Activated T-cell treated with anti-CD3 and anti-CD28 coated beads, Interleukin-2, amount 50 U/mL, for 24 hours (primary cell): ENCODE results near the gene RASSF7.
A peak's percentile ranks its signal among the peaks of the same experiment; 100 is the strongest.

ENCODE experiments used
- DNase-seq: peaks from one replicate; pipeline ENCODE4 v3.0.0-alpha.2; 2020
- H3K27ac Mint-ChIP-seq: 2 replicates; pipeline ENCODE4 v1.8.0; 2020; ENCODE audit warnings: mild to moderate bottlenecking, mixed read lengths
- H3K27me3 Mint-ChIP-seq: 2 replicates; pipeline ENCODE4 v1.8.0; 2020; ENCODE audit warnings: mixed read lengths
- H3K36me3 Mint-ChIP-seq: 2 replicates; pipeline ENCODE4 v1.8.0; 2020; ENCODE audit warnings: low read depth, mixed read lengths
- H3K4me1 Mint-ChIP-seq: 2 replicates; pipeline ENCODE4 v1.8.0; 2020; ENCODE audit warnings: low read depth, mixed read lengths
- H3K4me3 Mint-ChIP-seq: 2 replicates; pipeline ENCODE4 v1.8.0; 2020; ENCODE audit warnings: mild to moderate bottlenecking, moderate library complexity, mixed read lengths
- H3K9me3 Mint-ChIP-seq: 2 replicates; pipeline ENCODE4 v1.8.0; 2020; ENCODE audit warnings: mixed read lengths

The RASSF7 gene

DNA sequence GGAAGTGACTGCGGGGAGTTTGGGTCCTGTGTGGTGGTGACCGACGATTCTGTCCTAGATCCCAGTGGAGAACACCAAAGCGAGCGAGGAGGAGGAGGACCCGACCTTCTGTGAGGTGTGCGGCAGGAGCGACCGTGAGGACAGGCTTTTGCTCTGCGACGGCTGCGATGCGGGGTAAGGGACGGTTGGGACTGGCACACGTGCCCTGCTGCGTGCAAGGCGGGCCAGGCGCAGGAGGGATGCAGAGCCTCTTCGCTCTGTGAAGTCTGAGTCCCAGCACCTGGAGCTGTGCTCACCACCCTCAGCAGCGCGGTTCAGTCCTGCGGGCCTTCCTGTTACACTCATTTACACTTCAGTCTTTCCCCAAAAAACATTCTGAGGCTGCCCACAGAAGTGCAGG lies 31.7 kb downstream of the RASSF7 start:
- Mint-ChIP-seq H3K4me3 (no peak overlapping the region), H3K4me1 (peaks cover 29% of the 10 kb centered on the region), H3K27me3 (no peaks in the 10 kb centered on the region), H3K27ac (no peak overlapping the region), H3K36me3 (peaks cover 98% of the 10 kb centered on the region), H3K9me3 (no peaks in the 10 kb centered on the region)
- no peak for DNase-seq

DNA sequence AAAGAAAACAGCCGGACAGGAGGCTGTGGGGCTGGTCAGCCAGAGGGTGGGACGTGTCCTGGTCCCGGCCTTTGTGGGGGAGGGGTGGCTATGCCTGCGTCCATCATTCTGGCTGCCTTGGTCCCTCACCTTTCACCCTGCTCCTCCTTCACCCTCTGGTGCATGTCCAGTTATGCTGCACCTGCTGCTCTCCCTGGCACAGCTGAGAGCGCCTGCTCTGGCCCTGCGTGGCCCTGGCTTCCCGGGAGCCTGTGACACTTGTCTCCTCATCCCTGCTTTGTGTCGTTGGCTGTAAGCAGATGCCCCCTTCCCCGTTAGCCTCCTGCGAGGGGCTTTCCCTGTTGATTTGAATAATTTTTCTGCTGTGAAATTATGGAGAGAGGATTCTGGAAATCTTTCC lies 32.1 kb downstream of the RASSF7 start:
- H3K27me3 Mint-ChIP-seq: no peaks in the 10 kb centered on the region
- no peak overlapping the region for H3K27ac Mint-ChIP-seq
- peaks cover 25% of the 10 kb centered on the region for H3K4me1 Mint-ChIP-seq
- DNase-seq: no peak
- H3K36me3 Mint-ChIP-seq: peaks cover 97% of the 10 kb centered on the region
- H3K9me3 Mint-ChIP-seq: no peaks in the 10 kb centered on the region
- no peak overlapping the region for H3K4me3 Mint-ChIP-seq

DNA sequence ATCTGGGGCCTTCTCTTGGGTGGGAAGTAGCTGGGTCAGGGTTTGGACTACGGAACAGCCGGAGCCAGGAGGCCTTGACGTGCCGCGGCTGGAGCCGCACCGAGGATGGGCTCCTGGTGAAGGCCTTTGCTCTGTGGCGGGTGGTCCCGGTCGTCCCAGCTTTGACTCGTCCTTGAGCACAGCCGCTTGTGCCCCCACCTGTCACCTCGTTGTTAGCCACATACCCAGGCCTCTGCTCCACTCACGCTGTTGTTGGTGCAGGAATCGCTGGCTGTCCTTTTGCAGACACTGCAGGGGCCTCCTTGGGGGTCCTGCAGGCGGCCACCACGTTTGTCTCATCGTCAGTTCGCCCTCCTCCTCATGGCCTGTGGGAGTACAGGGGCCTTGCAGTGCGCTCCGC lies 32.6 kb downstream of the RASSF7 start:
- Mint-ChIP-seq H3K9me3 (no peaks in the 10 kb centered on the region), H3K36me3 (peaks cover 97% of the 10 kb centered on the region), H3K27me3 (no peaks in the 10 kb centered on the region), H3K4me3 (no peak overlapping the region), H3K27ac (no peak overlapping the region), H3K4me1 (peaks cover 21% of the 10 kb centered on the region)
- DNase-seq: no peak

- H3K4me3 Mint-ChIP-seq: no peak overlapping the region
- no peak for DNase-seq
- H3K9me3 Mint-ChIP-seq: no peaks in the 10 kb centered on the region
- H3K27me3 Mint-ChIP-seq: no peaks in the 10 kb centered on the region
- H3K4me1 Mint-ChIP-seq: peaks cover 16% of the 10 kb centered on the region
- H3K36me3 Mint-ChIP-seq: peaks cover 96% of the 10 kb centered on the region
- H3K27ac Mint-ChIP-seq: no peak overlapping the region
Measured at GRCh38 chr11:595400-595799, 34.6 kb downstream of the RASSF7 start.

DNA sequence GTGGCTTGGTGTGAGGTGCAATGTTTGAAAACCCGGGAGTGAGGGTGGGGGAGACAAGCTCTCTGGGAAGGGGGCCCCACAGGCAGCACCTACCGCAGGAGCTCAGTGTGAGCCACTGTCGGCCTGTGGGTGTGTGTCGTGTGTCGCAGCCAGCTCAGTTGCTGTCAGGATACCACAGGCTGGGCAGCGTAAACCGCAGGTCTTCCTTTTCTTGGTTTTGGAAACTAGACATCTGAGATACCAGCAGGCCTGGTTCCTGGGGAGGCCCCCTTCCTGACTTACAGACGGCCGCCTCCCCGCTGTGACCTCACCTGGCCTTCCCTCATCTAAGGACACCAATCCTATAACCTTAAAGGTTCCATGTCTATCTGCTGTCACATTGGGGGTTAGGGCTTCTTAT lies 35.6 kb downstream of the RASSF7 start:
- Mint-ChIP-seq H3K36me3 (peaks cover 91% of the 10 kb centered on the region), H3K4me1 (peaks cover 16% of the 10 kb centered on the region), H3K4me3 (no peak overlapping the region), H3K27ac (peak overlapping the region; percentile 74), H3K9me3 (no peaks in the 10 kb centered on the region), H3K27me3 (no peaks in the 10 kb centered on the region)
- no peak for DNase-seq

- no peaks in the 10 kb centered on the region for H3K27me3 Mint-ChIP-seq
- H3K4me3 Mint-ChIP-seq: no peak overlapping the region
- no peaks in the 10 kb centered on the region for H3K9me3 Mint-ChIP-seq
- H3K27ac Mint-ChIP-seq: peak overlapping the region; percentile 50
- H3K36me3 Mint-ChIP-seq: peaks cover 91% of the 10 kb centered on the region
- peaks cover 16% of the 10 kb centered on the region for H3K4me1 Mint-ChIP-seq
- no peak for DNase-seq
Measured at GRCh38 chr11:597166-597725, 36.5 kb downstream of the RASSF7 start.

GRCh38 chr11:598005-598680 lies 37.4 kb downstream of the RASSF7 start:
- H3K4me1 Mint-ChIP-seq: peaks cover 16% of the 10 kb centered on the region
- H3K27ac Mint-ChIP-seq: no peak overlapping the region
- H3K9me3 Mint-ChIP-seq: no peaks in the 10 kb centered on the region
- peaks cover 88% of the 10 kb centered on the region for H3K36me3 Mint-ChIP-seq
- no peaks in the 10 kb centered on the region for H3K27me3 Mint-ChIP-seq
- DNase-seq: no peak
- no peak overlapping the region for H3K4me3 Mint-ChIP-seq

DNA sequence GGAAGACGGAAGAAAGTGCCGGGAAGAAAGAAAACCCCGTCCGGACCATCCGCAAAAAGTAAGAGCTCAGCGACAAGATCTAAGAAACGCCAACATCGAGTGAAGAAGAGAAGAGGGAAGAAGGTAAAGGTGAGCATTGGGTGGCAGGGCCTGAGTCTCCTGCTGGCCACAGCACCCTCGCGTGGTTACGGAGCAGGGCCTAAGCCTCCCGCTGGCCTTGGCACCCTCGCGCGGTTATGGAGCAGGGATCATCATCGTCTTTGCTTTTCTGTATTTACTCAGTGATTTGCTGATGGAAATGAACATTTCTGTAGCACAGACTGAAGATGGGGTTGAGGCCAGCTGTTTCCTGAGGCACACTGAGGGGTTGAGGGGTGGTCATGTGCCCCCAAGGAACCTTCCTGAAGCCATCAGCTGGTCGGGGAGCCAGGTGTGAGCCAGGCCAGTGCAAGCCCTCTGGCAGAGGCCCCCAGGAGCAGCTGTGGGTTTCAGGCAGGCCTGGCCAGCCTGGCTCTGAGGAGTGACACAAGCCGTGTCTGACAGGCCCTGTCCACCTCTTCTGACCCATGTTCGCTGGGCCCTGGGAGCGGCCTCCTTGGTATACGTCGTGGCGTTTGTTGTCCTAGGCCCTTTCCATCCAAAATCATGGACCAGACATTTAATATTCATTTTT lies 40.9 kb downstream of the RASSF7 start:
- DNase-seq: no peak
- H3K27ac Mint-ChIP-seq: no peak overlapping the region

DNA sequence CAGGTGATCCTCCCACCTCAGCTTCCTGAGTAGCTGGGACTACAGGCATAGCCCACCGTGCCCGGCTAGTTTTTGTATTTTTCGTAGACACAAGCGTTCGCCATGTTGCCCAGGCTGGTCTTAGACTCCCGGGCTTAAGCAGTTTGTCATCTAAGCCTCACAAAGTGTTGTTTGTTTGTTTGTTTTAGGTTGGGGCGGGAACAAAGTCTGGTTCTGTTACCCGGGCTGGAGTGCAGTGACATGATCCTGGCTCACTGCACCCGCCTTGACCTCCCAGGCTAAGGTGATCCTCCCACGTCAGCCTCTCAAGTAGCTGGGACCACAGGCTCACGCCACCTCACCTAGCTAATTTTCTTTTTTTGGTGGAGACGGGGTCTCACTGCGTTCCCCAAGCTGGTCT lies 42.4 kb downstream of the RASSF7 start:
- Mint-ChIP-seq H3K4me3 (no peak overlapping the region), H3K36me3 (peaks cover 83% of the 10 kb centered on the region), H3K27me3 (no peaks in the 10 kb centered on the region), H3K4me1 (no peaks in the 10 kb centered on the region), H3K9me3 (no peaks in the 10 kb centered on the region), H3K27ac (no peak overlapping the region)
- no peak for DNase-seq

More for the DNA sequence above, 40.9 kb downstream of the RASSF7 start:
- Mint-ChIP-seq H3K4me1 (no peaks in the 10 kb centered on the region), H3K27me3 (no peaks in the 10 kb centered on the region), H3K36me3 (peaks cover 83% of the 10 kb centered on the region), H3K4me3 (no peak overlapping the region), H3K9me3 (no peaks in the 10 kb centered on the region)

GRCh38 chr11:605286-606129 lies 44.7 kb downstream of the RASSF7 start:
- Mint-ChIP-seq H3K4me1 (no peaks in the 10 kb centered on the region), H3K9me3 (no peaks in the 10 kb centered on the region), H3K36me3 (peaks cover 80% of the 10 kb centered on the region), H3K27me3 (no peaks in the 10 kb centered on the region), H3K27ac (peak overlapping the region; percentile 10), H3K4me3 (no peak overlapping the region)
- no peak for DNase-seq

GRCh38 chr11:606245-606644 lies 45.5 kb downstream of the RASSF7 start:
- Mint-ChIP-seq H3K9me3 (no peaks in the 10 kb centered on the region), H3K4me3 (no peak overlapping the region), H3K4me1 (no peaks in the 10 kb centered on the region), H3K36me3 (peaks cover 85% of the 10 kb centered on the region), H3K27me3 (no peaks in the 10 kb centered on the region), H3K27ac (peak overlapping the region; percentile 50)
- DNase-seq: no peak

DNA sequence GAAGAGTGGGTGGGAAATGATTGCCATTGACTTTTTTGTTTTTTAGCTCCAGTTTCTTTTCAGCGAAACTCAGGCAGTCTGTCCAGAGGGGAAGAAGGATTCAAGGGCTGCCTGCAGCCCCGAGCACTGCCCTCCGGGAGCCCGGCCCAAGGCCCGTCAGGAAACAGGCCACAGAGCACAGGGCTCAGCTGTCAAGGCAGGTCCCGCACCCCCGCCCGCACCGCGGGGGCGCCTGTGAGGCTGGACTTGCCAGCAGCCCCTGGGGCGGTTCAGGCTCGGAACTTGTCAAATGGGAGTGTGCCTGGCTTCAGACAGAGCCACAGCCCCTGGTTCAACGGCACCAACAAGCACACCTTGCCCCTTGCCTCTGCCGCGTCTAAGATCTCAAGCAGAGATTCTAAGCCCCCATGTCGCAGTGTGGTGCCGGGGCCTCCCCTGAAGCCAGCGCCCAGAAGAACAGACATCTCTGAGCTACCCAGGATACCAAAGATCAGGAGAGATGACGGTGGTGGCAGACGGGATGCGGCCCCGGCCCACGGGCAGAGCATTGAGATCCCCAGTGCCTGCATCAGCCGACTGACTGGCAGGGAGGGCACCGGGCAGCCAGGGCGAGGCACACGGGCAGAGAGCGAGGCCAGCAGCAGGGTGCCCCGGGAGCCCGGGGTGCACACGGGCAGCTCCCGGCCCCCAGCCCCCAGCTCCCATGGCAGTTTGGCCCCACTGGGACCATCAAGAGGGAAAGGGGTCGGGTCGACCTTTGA lies 46.4 kb downstream of the RASSF7 start:
- H3K4me3 Mint-ChIP-seq: no peak overlapping the region
- H3K4me1 Mint-ChIP-seq: no peaks in the 10 kb centered on the region
- H3K27ac Mint-ChIP-seq: peak overlapping the region; percentile 45
- no peak for DNase-seq
- H3K9me3 Mint-ChIP-seq: no peaks in the 10 kb centered on the region
- H3K27me3 Mint-ChIP-seq: no peaks in the 10 kb centered on the region
- peaks cover 85% of the 10 kb centered on the region for H3K36me3 Mint-ChIP-seq

- peak overlapping the region; percentile 57 for H3K27ac Mint-ChIP-seq
- no peak for DNase-seq
- H3K9me3 Mint-ChIP-seq: no peaks in the 10 kb centered on the region
- no peaks in the 10 kb centered on the region for H3K27me3 Mint-ChIP-seq
- H3K4me1 Mint-ChIP-seq: peaks cover 2% of the 10 kb centered on the region
- H3K36me3 Mint-ChIP-seq: peaks cover 87% of the 10 kb centered on the region
- H3K4me3 Mint-ChIP-seq: no peak overlapping the region
Measured at GRCh38 chr11:607971-608659, 47.3 kb downstream of the RASSF7 start.
